ENCODE results near the gene NDUFB3. TPM values are rescaled to one million over a fixed set of nuclear protein-coding genes. Genes with fewer than 3 reads are reported as not detected.

Gene NDUFB3
- total and polyA plus RNA-seq, 2 experiments from 2014 or later: 34.3 to 230 TPM

- Mint-ChIP-seq H3K27me3 (ENCODE audit: insufficient read depth, low read depth, poor library complexity) (no peaks in the 10 kb centered on the region), H3K36me3 (ENCODE audit: low read depth) (no peaks in the 10 kb centered on the region), H3K9me3 (no peaks in the 10 kb centered on the region), H3K4me1 (peaks cover 4% of the 10 kb centered on the region; the same call in 1 of the 3 replicates), H3K27ac (no peak overlapping the region), H3K4me3 (no peak overlapping the region)
- Histone ChIP-seq H3K36me3 (ENCODE audit: insufficient read depth) (no peaks in the 10 kb centered on the region), H4K20me1 (replicated peaks; ENCODE audit: insufficient read depth) (no peaks in the 10 kb centered on the region), H3K27me3 (ENCODE audit: insufficient read depth) (no peaks in the 10 kb centered on the region), H3K27ac (ENCODE audit: low read depth) (no peak overlapping the region), H3K4me3 (no peak overlapping the region), H2AFZ (no peak overlapping the region), H3K4me1 (ENCODE audit: insufficient read depth) (no peaks in the 10 kb centered on the region), H3F3A (replicated peaks; ENCODE audit: low read depth) (no peaks in the 10 kb centered on the region), H3K79me2 (replicated peaks; ENCODE audit: insufficient read depth) (no peaks in the 10 kb centered on the region), H3K4me2 (no peak overlapping the region), H3K9me2 (ENCODE audit: insufficient read depth) (no peaks in the 10 kb centered on the region)
- DNase-seq (ENCODE audit: low spot score): no peak
- no peak for ATAC-seq
- TF ChIP-seq EZH2phosphoT487 (IDR thresholded peaks at IDR 0.05; ENCODE audit: unreplicated experiment) (no peak), JUNB (IDR thresholded peaks at IDR 0.05; ENCODE audit: unreplicated experiment) (no peak), CTCF (conservative IDR thresholded peaks at IDR 0.05; ENCODE audit: low read depth in 2 of 2) (no peak), NANOG (IDR thresholded peaks at IDR 0.05; ENCODE audit: borderline replicate concordance) (no peak), EZH2 (IDR thresholded peaks at IDR 0.05; ENCODE audit: low read depth, unreplicated experiment) (no peak), POLR2AphosphoS5 (IDR thresholded peaks at IDR 0.05; ENCODE audit: low read depth) (no peak), ZNF462 (CRISPR knock-in tag; IDR thresholded peaks at IDR 0.05) (no peak), CREB1 (CRISPR knock-in tag; IDR thresholded peaks at IDR 0.05; ENCODE audit: low read depth) (no peak), ZNF114 (CRISPR knock-in tag; IDR thresholded peaks at IDR 0.05) (no peak), STAT1 (IDR thresholded peaks at IDR 0.05; ENCODE audit: unreplicated experiment) (no peak), ZNF331 (CRISPR knock-in tag; IDR thresholded peaks at IDR 0.05; ENCODE audit: low read depth) (no peak)
- TF ChIP-seq, protein P1, sequence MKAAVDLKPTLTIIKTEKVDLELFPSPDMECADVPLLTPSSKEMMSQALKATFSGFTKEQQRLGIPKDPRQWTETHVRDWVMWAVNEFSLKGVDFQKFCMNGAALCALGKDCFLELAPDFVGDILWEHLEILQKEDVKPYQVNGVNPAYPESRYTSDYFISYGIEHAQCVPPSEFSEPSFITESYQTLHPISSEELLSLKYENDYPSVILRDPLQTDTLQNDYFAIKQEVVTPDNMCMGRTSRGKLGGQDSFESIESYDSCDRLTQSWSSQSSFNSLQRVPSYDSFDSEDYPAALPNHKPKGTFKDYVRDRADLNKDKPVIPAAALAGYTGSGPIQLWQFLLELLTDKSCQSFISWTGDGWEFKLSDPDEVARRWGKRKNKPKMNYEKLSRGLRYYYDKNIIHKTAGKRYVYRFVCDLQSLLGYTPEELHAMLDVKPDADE (IDR thresholded peaks at IDR 0.05): no peak
- TF ChIP-seq, protein P2, sequence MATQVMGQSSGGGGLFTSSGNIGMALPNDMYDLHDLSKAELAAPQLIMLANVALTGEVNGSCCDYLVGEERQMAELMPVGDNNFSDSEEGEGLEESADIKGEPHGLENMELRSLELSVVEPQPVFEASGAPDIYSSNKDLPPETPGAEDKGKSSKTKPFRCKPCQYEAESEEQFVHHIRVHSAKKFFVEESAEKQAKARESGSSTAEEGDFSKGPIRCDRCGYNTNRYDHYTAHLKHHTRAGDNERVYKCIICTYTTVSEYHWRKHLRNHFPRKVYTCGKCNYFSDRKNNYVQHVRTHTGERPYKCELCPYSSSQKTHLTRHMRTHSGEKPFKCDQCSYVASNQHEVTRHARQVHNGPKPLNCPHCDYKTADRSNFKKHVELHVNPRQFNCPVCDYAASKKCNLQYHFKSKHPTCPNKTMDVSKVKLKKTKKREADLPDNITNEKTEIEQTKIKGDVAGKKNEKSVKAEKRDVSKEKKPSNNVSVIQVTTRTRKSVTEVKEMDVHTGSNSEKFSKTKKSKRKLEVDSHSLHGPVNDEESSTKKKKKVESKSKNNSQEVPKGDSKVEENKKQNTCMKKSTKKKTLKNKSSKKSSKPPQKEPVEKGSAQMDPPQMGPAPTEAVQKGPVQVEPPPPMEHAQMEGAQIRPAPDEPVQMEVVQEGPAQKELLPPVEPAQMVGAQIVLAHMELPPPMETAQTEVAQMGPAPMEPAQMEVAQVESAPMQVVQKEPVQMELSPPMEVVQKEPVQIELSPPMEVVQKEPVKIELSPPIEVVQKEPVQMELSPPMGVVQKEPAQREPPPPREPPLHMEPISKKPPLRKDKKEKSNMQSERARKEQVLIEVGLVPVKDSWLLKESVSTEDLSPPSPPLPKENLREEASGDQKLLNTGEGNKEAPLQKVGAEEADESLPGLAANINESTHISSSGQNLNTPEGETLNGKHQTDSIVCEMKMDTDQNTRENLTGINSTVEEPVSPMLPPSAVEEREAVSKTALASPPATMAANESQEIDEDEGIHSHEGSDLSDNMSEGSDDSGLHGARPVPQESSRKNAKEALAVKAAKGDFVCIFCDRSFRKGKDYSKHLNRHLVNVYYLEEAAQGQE (IDR thresholded peaks at IDR 0.05; ENCODE audit: unreplicated experiment): no peak
Observed at GRCh38 chr2:201108341-201108740, 36.5 kb downstream of the NDUFB3 start.

Measured in GM23338 (cell line).